Testis (tissue), 2 donors: Measurements from ENCODE around the gene MOB3B.
"Not testable (repeated sequence)": the region's sequence is repeated elsewhere in the genome, so short reads cannot be mapped to it uniquely, and the experiment has no call there.

ENCODE experiments used
- POLR2A ChIP-seq: fragments of 450-650 bp; IDR thresholded peaks from one replicate; pipeline ENCODE4 v1.6.1; 2017; ENCODE audit warnings: antibody characterized with exemption, mild to moderate bottlenecking, moderate library complexity
- TF ChIP-seq, protein P1 (sequence below), 3 experiments: fragments of 450-650 bp in 2 of 3; fragments of 200-600 bp in 1 of 3; sonication (generic) in 1 of 3; IDR thresholded peaks; one replicate each; pipeline ENCODE4 v1.5.1; 2016 to 2019; ENCODE audit warnings: antibody characterized with exemption in 3 of 3, mild to moderate bottlenecking in 2 of 3, moderate library complexity in 1 of 3

DNA sequence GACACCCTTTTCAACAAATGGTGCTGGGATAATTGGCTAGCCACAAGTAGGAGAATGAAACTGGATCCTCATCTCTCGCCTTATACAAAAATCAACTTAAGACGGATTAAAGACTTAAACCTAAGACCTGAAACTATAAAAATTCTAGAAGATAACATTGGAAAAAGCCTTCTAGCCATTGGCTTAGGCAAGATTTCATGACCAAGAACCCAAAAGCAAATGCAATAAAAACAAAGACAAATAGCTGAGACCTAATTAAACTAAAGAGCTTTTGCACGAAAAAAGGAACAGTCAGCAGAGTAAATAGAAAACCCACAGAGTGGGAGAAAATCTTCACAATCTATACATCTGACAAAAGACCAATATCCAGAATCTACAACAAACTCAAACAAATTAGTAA lies 110.1 kb downstream of the MOB3B start:
- TF ChIP-seq, protein P1, sequence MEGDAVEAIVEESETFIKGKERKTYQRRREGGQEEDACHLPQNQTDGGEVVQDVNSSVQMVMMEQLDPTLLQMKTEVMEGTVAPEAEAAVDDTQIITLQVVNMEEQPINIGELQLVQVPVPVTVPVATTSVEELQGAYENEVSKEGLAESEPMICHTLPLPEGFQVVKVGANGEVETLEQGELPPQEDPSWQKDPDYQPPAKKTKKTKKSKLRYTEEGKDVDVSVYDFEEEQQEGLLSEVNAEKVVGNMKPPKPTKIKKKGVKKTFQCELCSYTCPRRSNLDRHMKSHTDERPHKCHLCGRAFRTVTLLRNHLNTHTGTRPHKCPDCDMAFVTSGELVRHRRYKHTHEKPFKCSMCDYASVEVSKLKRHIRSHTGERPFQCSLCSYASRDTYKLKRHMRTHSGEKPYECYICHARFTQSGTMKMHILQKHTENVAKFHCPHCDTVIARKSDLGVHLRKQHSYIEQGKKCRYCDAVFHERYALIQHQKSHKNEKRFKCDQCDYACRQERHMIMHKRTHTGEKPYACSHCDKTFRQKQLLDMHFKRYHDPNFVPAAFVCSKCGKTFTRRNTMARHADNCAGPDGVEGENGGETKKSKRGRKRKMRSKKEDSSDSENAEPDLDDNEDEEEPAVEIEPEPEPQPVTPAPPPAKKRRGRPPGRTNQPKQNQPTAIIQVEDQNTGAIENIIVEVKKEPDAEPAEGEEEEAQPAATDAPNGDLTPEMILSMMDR (IDR thresholded peaks at IDR 0.05) = not testable (repeated sequence)
- not testable (repeated sequence) for TF ChIP-seq POLR2A
